Activated B cell treated with CpG ODN at 0.5 μM for 24 hours (primary cell): ENCODE measurements around the gene KRIT1. TPM values are rescaled to one million over a fixed set of nuclear protein-coding genes. Genes with fewer than 3 reads are reported as not detected.

Experiments
- ATAC-seq: fragments of 200-7000 bp; cut with Tn5 transposase; one replicate; pipeline ENCODE4 v1.10.0; 2021; ENCODE audit warnings: low read depth, mild to moderate bottlenecking, moderate library complexity
- CTCF ChIA-PET: fragments of 350-600 bp; sonication (Branson Sonifier 250); formaldehyde crosslinking; loops from one replicate; lab custom pipeline; 2021; ENCODE audit warnings: antibody characterized with exemption; lab: Charles Lee
- POLR2A ChIA-PET: fragments of 350-600 bp; sonication (Branson Sonifier 250); formaldehyde crosslinking; loops from one replicate; lab custom pipeline; 2021; ENCODE audit warnings: antibody characterized with exemption; lab: Charles Lee
- DNase-seq: peaks from one replicate; pipeline ENCODE4 v3.0.0; 2022
- H3K27ac Mint-ChIP-seq: one replicate; pipeline ENCODE4 v1.8.0; 2020; ENCODE audit warnings: mixed read lengths
- H3K27me3 Mint-ChIP-seq: one replicate; pipeline ENCODE4 v1.8.0; 2021; ENCODE audit warnings: mixed read lengths
- H3K36me3 Mint-ChIP-seq: one replicate; pipeline ENCODE4 v1.8.0; 2021; ENCODE audit warnings: low read depth, mixed read lengths
- H3K4me1 Mint-ChIP-seq: one replicate; pipeline ENCODE4 v1.8.0; 2021; ENCODE audit warnings: mixed read lengths
- H3K4me3 Mint-ChIP-seq: one replicate; pipeline ENCODE4 v1.8.0; 2020; ENCODE audit warnings: mild to moderate bottlenecking, mixed read lengths
- H3K9me3 Mint-ChIP-seq: one replicate; pipeline ENCODE4 v1.8.0; 2020; ENCODE audit warnings: mixed read lengths
- CTCF ChIP-seq: fragments of 200-600 bp; IDR thresholded peaks from one replicate; pipeline ENCODE4 v1.8.0; 2022; ENCODE audit warnings: antibody characterized with exemption, mild to moderate bottlenecking
- intact Hi-C: fragments of 100-400 bp; cut with micrococcal nuclease; formaldehyde crosslinking; loops from one replicate; pipeline ENCODE4 v1.15.1; 2024
- total RNA-seq: library from RNA; stranded (reverse); gene quantifications from 2 replicates; pipeline ENCODE4 v1.2.3, GENCODE V29; 2022

KRIT1 gene
- total RNA-seq, 1 donor from 2014 or later: 61.1 TPM

- no peaks in the 10 kb centered on the region for H3K27me3 Mint-ChIP-seq
- ATAC-seq (peak; percentile 28), DNase-seq (no peak)
- peak overlapping the region; percentile 16 for H3K4me3 Mint-ChIP-seq
- H3K36me3 Mint-ChIP-seq: peaks cover 16% of the 10 kb centered on the region
- TF ChIP-seq CTCF: no peak
- ChIA-PET CTCF (no interaction called here), POLR2A (no interaction called here)
- peak overlapping the region; percentile 16 for H3K27ac Mint-ChIP-seq
- H3K9me3 Mint-ChIP-seq: peaks cover 6% of the 10 kb centered on the region
- peaks cover 21% of the 10 kb centered on the region for H3K4me1 Mint-ChIP-seq
- intact Hi-C loops: no loop called here
These were observed 30.7 kb upstream of the KRIT1 start for GRCh38 chr7:92276460-92276864.

GRCh38 chr7:92275327-92275726 lies 29.6 kb upstream of the KRIT1 start:
- intact Hi-C loops: no loop called here
- Mint-ChIP-seq H3K36me3 (peaks cover 10% of the 10 kb centered on the region), H3K27ac (no peak overlapping the region), H3K27me3 (no peaks in the 10 kb centered on the region), H3K4me3 (no peak overlapping the region), H3K9me3 (peaks cover 2% of the 10 kb centered on the region), H3K4me1 (peaks cover 21% of the 10 kb centered on the region)
- ChIA-PET CTCF (no interaction called here), POLR2A (no interaction called here)
- ATAC-seq: no peak
- TF ChIP-seq CTCF: no peak
- DNase-seq: no peak

- no peaks in the 10 kb centered on the region for H3K27me3 Mint-ChIP-seq
- CTCF ChIA-PET: no interaction called here
- DNase-seq (no peak), ATAC-seq (no peak)
- POLR2A ChIA-PET: no interaction called here
- H3K4me3 Mint-ChIP-seq: no peak overlapping the region
- no peak for TF ChIP-seq CTCF
- H3K36me3 Mint-ChIP-seq: peaks cover 1% of the 10 kb centered on the region
- no peaks in the 10 kb centered on the region for H3K9me3 Mint-ChIP-seq
- H3K27ac Mint-ChIP-seq: no peak overlapping the region
- intact Hi-C loops: no loop called here
- H3K4me1 Mint-ChIP-seq: no peaks in the 10 kb centered on the region
These were observed 23.2 kb upstream of the KRIT1 start for GRCh38 chr7:92268921-92269320.

DNA sequence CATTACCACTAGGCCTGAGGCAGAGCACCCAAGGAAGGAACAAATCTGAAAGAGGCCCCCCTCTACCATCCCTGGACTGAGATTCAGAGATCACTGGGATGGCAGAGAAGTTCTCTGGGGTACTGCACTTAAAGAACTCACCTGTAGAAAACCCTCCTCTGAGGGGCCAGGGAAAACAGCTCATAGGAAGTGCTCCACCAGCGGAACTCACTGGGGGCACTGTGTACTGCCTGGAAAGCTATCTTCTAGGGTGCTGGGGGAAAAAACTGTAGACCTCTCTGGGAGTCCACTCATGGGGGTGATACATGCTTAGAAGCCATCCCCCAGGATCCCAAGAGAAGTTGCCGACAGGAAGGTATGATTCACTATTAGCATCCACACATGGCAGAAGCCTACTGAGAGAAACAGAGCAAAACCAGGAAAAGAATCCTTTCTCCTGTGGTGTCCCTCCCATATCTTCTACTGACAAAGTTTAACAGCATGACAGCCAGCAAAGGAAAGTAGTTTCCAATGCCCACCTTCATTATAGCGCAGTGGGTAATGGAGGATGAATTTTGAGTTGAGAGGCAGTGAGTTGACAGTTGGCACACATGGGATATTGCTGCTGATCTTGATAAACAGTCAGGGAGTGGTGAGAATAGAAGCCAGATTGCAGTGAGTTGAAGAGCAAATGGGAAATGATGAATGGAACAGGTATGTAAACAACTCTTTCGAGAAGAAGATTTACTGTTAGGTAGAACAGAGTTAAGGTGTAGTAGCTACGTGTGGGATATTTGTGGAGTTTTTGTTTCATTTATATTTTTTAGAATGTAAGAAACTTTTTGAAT lies 20.9 kb upstream of the KRIT1 start:
- H3K27me3 Mint-ChIP-seq: no peaks in the 10 kb centered on the region
- ATAC-seq: no peak
- DNase-seq: no peak
- no peaks in the 10 kb centered on the region for H3K4me1 Mint-ChIP-seq
- intact Hi-C loops: no loop called here
- CTCF ChIA-PET: no interaction called here
- POLR2A ChIA-PET: no interaction called here
- H3K9me3 Mint-ChIP-seq: no peaks in the 10 kb centered on the region
- H3K4me3 Mint-ChIP-seq: no peak overlapping the region
- no peak overlapping the region for H3K27ac Mint-ChIP-seq
- peaks cover 5% of the 10 kb centered on the region for H3K36me3 Mint-ChIP-seq
- no peak for TF ChIP-seq CTCF

DNA sequence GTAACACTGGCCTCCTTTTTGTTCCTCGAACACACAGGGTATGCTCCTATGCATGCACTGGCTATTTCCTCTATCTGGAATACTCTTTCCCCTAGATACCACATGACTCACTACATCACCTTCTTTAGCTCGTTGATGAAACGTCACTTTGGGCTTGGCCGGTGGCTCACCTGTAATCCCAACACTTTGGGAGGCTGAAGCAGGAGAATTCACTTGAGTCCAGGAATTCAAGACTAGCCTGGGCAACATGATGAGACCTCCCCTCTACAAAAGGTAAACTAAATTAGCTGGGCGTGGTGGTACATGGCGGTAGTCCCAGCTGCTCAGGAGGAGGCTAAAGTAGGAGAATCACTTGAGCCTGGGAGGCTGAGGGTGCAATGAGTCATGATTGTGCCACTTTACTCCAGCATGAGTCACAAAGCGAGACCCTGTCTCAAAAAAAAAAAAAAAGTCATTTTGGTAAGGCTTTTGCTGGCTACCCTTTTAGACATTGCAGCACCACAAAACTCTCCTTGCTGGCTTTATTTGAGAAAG lies 14.6 kb upstream of the KRIT1 start:
- no peak for TF ChIP-seq CTCF
- Mint-ChIP-seq H3K9me3 (no peaks in the 10 kb centered on the region), H3K4me3 (no peak overlapping the region), H3K27me3 (no peaks in the 10 kb centered on the region), H3K27ac (no peak overlapping the region), H3K4me1 (peaks cover 13% of the 10 kb centered on the region), H3K36me3 (peaks cover 7% of the 10 kb centered on the region)
- CTCF ChIA-PET: no interaction called here
- POLR2A ChIA-PET: interaction anchor here (1.3 kb wide), 1 partner anchor 15 kb away, joined by 4 read pairs; the partner anchor contains the start of genes ANKIB1 and KRIT1
- no peak for ATAC-seq
- intact Hi-C loops: no loop called here
- no peak for DNase-seq
